ENCODE measurements around the gene F2RL2. TPM values are rescaled to one million over a fixed set of nuclear protein-coding genes. Genes with fewer than 3 reads are reported as not detected.

Gene F2RL2
- total and polyA plus RNA-seq, 2 of the 4 experiments (the other 2 are of a cell fraction) = 21.7 to 32.8 TPM

DNA sequence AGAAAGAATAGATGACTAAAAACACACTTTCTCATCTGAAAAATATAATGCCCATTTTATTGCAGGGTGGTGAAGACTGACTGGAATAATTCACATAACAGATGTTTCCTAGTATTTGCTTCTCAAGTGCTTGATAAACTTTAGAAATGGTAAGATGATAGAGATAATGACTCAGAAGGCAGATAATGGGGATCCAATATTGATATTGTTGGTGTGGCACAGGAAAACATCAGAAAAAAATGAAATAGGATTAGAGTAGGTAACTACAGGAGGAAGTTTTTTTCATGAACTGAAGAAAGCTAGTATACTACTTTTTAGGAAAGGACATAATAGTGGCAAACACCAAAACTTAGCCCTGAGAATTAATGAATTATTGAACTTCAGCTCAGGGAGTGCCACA lies 20.2 kb upstream of the F2RL2 start:
- ChIA-PET CTCF (interaction anchor here (0.5 to 1.6 kb wide), 6 partner anchors 8 to 1183 kb away, joined by 3 to 4 read pairs (median 3); no protein-coding TSS in a partner anchor), POLR2A (ENCODE audit: unreplicated experiment) (no interaction called here)
- Histone ChIP-seq H3K4me1 (ENCODE audit: control insufficient read depth, insufficient read depth, low read length) (peaks cover 10% of the 10 kb centered on the region), H4K5ac (ENCODE audit: low read depth, low read length) (no peak overlapping the region), H3K79me1 (ENCODE audit: low read depth in 1 of 2, low read length in 2 of 2) (no peaks in the 10 kb centered on the region), H3K36me3 (ENCODE audit: control insufficient read depth, insufficient read depth, low read length) (no peaks in the 10 kb centered on the region), H3K27ac (ENCODE audit: insufficient read depth, low read length) (no peak overlapping the region), H2BK120ac (ENCODE audit: low read depth, low read length) (peak overlapping the region; percentile 86), H3K18ac (ENCODE audit: low read depth, low read length) (peak overlapping the region; percentile 57), H3K9me3 (ENCODE audit: control insufficient read depth, insufficient read depth, low read length) (no peaks in the 10 kb centered on the region), H2AK5ac (ENCODE audit: low read depth, low read length) (peak overlapping the region; percentile 78; the same call in 1 of the 2 replicates), H2BK15ac (ENCODE audit: low read depth, low read length) (peak overlapping the region; percentile 91; the same call in 1 of the 3 replicates), H3K9ac (ENCODE audit: low read depth, low read length) (no peak overlapping the region), H3K4me2 (ENCODE audit: low read depth, low read length) (no peak overlapping the region), H3K4me3 (ENCODE audit: insufficient read depth, low read depth, low read length) (no peak overlapping the region), H3K23ac (ENCODE audit: low read depth, low read length) (peak overlapping the region; percentile 56; the same call in 1 of the 2 replicates), H2BK5ac (ENCODE audit: low read depth, low read length, poor library complexity, severe bottlenecking) (no peak overlapping the region), H4K8ac (ENCODE audit: low read depth in 2 of 2, low read length in 2 of 2) (peak overlapping the region in 1 of 2 experiments; percentile 22; a peak in 1 of 4 replicates), H3K14ac (replicated peaks; ENCODE audit: low read depth, low read length) (0 out of 2 replicates have a peak overlapping the region, but pooled peaks have one; percentile 9), H2AK9ac (replicated peaks; ENCODE audit: low read depth, low read length, poor library complexity) (no peak overlapping the region), H3K4ac (ENCODE audit: low read depth, low read length) (peak overlapping the region; percentile 61; the same call in 1 of the 2 replicates), H3K9me1 (ENCODE audit: insufficient read depth, low read length) (peaks cover 7% of the 10 kb centered on the region; the same call in 1 of the 2 replicates), H4K20me1 (ENCODE audit: insufficient read depth, low read length) (no peaks in the 10 kb centered on the region), H2BK20ac (ENCODE audit: low read depth, low read length) (peak overlapping the region; percentile 82), H3K56ac (ENCODE audit: extremely low read depth, insufficient read depth, low read length) (no peak overlapping the region), H4K91ac (ENCODE audit: insufficient read depth, low read depth, low read length) (peak overlapping the region; percentile 76), H2AFZ (replicated peaks; ENCODE audit: low read length, poor library complexity) (peak overlapping the region; percentile 40), H3K27me3 (ENCODE audit: control insufficient read depth, insufficient read depth, low read length) (no peaks in the 10 kb centered on the region)
- in situ Hi-C loops (cut with MboI; ENCODE audit: low sequenced_read_pairs) = no loop called here
- dilution Hi-C loops (cut with HindIII; ENCODE audit: low sequenced_read_pairs, unreplicated experiment) = no loop called here
- DNase-seq (no peak), ATAC-seq (ENCODE audit: low read depth) (no peak)
- TF ChIP-seq RFX5 (IDR thresholded peaks at IDR 0.05; ENCODE audit: low read depth, low read length) (no peak), RAD21 (IDR thresholded peaks at IDR 0.05; ENCODE audit: low read length) (no peak), MXI1 (IDR thresholded peaks at IDR 0.05; ENCODE audit: borderline replicate concordance, low read depth, low read length) (no peak), CEBPB (IDR thresholded peaks at IDR 0.05; ENCODE audit: low read depth, low read length) (no peak), FOS (IDR thresholded peaks at IDR 0.05; ENCODE audit: low read depth, low read length) (no peak), RCOR1 (IDR thresholded peaks at IDR 0.05; ENCODE audit: insufficient replicate concordance, low read length) (no peak), NFE2L2 (IDR thresholded peaks at IDR 0.05; ENCODE audit: low read depth, low read length) (no peak)
- TF ChIP-seq, protein P1, sequence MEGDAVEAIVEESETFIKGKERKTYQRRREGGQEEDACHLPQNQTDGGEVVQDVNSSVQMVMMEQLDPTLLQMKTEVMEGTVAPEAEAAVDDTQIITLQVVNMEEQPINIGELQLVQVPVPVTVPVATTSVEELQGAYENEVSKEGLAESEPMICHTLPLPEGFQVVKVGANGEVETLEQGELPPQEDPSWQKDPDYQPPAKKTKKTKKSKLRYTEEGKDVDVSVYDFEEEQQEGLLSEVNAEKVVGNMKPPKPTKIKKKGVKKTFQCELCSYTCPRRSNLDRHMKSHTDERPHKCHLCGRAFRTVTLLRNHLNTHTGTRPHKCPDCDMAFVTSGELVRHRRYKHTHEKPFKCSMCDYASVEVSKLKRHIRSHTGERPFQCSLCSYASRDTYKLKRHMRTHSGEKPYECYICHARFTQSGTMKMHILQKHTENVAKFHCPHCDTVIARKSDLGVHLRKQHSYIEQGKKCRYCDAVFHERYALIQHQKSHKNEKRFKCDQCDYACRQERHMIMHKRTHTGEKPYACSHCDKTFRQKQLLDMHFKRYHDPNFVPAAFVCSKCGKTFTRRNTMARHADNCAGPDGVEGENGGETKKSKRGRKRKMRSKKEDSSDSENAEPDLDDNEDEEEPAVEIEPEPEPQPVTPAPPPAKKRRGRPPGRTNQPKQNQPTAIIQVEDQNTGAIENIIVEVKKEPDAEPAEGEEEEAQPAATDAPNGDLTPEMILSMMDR (conservative IDR thresholded peaks at IDR 0.05; ENCODE audit: low read depth, low read length) = no peak
- intact Hi-C loops (cut with micrococcal nuclease) = loop anchor here (5.0 kb wide), 1 partner anchor 74 kb away; the partner anchor contains the start of gene F2R
- no TSS peak for BruUV-seq (replicated peaks)

Measured in IMR-90 (cell line).